Prostate gland (tissue), 2 donors: ENCODE data around the gene ARL15.

Experiments used
- POLR2AphosphoS5 ChIP-seq: sonication (generic); formaldehyde crosslinking; IDR thresholded peaks from one replicate; pipeline ENCODE4 v1.6.1; 2017; ENCODE audit warnings: antibody characterized with exemption
- TF ChIP-seq, protein P1 (sequence below), 4 experiments: fragments of 200-600 bp in 2 of 4; fragments of 450-650 bp in 2 of 4; sonication (generic) in 2 of 4; IDR thresholded peaks; 1 replicate in 3 of 4; 2 replicates in 1 of 4; pipeline ENCODE4 v1.5.1; 2016 to 2019; ENCODE audit warnings: antibody characterized with exemption in 4 of 4, mild to moderate bottlenecking in 2 of 4, moderate library complexity in 2 of 4

- TF ChIP-seq, protein P1, sequence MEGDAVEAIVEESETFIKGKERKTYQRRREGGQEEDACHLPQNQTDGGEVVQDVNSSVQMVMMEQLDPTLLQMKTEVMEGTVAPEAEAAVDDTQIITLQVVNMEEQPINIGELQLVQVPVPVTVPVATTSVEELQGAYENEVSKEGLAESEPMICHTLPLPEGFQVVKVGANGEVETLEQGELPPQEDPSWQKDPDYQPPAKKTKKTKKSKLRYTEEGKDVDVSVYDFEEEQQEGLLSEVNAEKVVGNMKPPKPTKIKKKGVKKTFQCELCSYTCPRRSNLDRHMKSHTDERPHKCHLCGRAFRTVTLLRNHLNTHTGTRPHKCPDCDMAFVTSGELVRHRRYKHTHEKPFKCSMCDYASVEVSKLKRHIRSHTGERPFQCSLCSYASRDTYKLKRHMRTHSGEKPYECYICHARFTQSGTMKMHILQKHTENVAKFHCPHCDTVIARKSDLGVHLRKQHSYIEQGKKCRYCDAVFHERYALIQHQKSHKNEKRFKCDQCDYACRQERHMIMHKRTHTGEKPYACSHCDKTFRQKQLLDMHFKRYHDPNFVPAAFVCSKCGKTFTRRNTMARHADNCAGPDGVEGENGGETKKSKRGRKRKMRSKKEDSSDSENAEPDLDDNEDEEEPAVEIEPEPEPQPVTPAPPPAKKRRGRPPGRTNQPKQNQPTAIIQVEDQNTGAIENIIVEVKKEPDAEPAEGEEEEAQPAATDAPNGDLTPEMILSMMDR (IDR thresholded peaks at IDR 0.05) = no peak
- no peak for TF ChIP-seq POLR2AphosphoS5
Observed at GRCh38 chr5:54222336-54222735, 88.0 kb downstream of the ARL15 start.
